Measurements from ENCODE around the gene P2RX2.

The P2RX2 gene

GRCh38 chr12:132641811-132642650, 23.5 kb downstream of the P2RX2 start:
- no peak for DNase-seq

DNA sequence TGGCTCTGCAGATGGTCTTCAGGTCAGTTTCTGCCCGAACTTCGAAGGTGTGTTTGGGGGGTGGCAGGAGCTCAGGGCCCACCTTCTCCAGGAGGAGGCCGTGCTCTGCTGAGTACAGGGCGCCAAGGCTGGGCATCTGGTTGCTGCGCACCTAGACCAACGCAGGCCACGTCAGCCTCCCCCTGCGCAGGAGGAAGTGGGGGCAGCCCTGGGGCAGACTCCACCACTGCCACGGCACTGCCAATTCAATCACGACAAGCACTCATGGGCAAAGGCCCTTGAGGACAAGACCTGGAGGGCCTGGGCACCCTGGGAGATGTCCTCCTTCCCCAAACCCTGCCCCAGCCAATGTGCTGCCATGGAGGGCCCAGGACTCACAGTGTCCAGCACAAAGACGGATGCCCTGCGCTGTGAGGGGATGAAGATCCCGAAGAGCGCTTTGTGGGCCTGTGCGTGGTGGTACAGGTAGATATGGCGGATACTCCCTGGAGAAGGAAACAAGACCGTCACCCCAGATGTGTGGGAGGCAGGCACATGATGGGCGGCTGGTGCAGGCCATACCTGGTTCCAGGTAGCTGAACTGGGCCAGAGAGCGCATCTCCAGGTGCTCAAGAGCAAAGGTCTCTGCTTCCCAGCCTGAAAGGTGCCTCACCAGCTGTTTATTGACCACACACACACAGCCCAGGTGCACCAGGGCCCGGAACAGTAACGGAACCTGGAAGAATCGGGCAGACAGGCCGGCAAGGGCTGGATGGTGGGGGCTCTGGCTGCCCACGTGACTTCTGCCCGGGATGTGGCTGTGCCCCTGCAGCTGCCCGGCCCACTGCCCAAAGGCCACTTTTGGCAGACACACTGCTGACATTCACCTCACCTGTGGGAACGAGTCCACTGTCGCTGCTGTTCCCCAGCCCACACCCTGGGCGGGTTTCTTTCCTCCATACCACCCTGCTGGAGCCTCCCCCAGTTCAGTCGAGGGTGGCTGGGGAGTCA, 24.6 kb downstream of the P2RX2 start:
- no peak for DNase-seq

DNA sequence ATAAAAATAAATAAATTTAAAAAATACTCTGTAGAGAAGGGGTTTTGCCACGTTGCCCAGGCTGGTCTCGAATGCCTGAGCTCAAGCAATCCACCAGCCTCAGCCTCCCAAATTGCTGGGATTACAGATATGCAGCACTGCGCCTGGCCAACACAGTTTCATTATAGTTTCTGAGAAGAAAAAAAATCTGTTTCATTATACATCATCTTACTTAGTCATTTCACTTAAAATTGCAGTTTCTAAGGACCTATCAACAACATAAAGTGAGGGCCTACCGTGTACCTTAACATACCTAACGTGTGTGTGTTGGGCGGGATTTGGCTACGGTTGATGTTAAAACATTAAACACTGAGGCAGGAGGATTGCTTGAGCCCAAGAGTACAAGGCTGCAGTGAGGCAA, 28.3 kb downstream of the P2RX2 start:
- no peak for DNase-seq

DNA sequence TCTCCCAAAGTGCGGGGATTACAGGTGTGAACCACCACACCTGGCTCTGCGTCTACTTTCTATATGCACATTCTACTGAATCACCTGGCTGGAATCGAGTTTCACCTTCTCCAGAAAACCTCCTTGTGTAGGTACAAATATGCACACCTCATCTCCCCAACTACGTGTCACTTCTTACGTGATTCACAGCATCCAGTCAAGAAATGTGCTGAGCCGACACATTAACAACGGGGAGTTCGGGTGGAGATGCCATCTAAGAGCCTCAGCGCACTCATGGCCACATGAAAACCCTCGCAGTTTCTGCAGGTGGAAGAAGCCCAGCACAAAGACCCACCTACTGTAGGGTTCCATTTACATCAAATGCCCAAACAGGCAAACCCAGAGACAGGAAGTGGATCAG, 29.3 kb downstream of the P2RX2 start:
- no peak for DNase-seq

DNA sequence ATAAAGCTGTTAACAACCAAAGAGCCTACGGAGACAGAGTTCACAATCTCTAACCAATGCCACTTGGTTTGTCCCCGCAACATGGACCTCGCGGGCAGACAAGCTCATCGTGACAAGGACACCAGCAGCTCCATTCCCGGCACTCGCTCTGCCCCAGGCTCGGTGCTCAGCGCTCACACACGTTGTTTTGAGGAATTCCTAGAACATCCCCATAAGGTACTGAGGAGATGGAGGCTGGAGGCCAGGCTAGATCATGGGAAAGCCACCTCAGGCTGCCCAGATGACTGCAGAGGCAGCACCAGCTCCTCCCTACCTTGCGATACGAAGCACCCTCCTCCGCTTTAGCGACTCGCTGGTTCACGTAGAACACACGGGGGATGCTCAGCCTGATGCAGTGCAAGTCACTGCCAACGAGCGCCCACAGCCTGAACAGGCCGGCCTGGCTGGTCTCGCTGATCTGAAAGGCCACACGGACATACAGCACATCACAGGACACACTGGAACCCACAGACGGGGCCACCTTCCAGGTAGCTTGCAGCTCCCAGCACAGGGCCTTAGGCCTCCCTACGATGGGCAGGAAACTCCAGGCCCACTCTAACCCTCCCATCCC, 30.1 kb downstream of the P2RX2 start:
- no peak for DNase-seq

DNA sequence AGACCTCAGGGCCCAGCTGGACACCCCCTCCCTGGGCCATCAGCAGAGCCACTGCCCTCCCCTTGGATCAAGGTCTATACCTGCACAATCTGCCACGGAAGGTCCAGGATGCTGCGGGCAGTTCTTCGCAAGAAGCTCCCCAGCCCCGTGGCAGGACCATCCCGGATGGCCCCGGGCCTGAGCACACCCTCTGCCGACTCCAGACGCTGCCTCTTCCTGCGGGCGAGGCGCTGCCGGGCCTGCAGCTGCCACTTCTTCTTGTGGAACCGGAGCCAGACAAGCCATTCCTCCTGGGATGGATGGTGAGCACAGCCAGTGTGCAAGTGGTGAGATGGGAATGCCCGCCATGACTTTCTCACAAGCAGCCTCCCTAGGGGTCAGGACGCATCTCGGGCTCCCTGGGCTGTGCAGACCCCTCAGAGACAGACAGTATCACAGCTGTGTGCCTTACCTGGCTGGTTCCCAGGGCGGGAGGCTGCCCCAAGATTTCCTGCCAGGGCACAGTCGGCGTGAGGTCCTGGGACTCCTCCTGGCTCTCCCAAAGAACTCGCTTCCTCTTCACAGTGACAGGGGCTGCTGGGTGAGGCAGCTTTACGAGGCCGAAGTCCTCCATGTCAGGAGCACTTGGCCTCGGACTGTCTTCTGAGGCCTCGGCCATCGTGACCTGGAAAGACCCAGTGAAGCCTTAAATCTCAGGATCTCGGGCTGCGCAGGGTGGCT, 30.8 kb downstream of the P2RX2 start:
- DNase-seq: no peak

GRCh38 chr12:132651444-132652100, 33.0 kb downstream of the P2RX2 start:
- no peak for DNase-seq

- no peak for DNase-seq
Measured at GRCh38 chr12:132653567-132654290, 35.2 kb downstream of the P2RX2 start.

DNA sequence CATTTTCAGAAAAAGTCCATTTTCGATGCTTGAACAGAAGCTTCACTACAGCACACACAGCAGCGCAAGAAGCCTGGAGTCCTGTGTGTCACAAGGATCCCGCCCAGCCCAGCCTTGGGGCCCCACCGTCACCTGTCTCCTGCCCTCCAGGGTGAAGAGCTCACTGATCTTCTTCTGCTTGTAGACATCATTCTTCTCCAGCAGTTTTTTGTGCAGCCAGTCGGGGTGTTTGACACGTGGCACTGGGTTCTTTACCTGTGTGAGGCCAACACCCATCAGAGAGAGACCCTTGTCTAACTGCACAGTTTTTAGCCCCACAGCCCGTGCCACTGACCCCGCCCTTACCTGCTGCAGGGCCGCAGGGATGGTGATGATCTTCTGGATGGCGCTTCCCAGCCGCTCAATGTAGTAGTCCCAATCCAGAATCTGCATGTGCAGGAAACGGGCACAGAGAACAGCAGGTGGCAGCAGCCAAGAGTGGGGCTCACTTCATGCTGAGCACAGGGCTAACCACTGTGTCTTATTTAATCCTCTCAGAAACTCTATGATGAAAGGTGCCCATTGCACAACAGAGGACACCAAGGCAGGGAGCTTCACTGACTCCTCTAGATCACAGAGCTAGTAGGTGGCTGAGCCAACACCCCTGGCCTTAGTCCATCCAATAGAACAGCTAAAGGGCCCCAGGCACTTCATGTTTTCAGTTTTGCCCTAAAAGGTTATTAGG, 38.6 kb downstream of the P2RX2 start:
- DNase-seq: no peak

GRCh38 chr12:132658149-132658894, 39.7 kb downstream of the P2RX2 start:
- no peak for DNase-seq

- DNase-seq: no peak
Measured at GRCh38 chr12:132659146-132659545, 40.6 kb downstream of the P2RX2 start.

DNA sequence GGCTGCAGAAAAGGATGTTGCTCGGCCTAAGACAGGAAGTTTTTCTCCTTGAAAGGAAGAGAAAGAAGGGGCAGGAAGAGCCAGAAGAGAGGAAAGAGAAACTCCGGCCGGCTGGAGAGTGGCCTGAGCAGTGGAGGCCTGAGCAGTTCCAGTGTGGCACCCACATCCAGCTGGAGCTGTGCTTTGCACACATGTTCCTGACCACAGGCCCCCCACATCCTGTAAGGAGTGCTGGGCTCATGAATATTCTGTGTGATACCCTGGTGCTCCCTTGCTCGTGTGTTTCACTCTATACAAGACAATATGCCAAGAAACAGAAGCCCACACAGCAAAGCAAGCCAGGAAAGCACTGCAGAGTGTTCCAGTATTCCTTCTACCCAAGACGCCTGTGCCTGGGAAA, 41.5 kb downstream of the P2RX2 start:
- no peak for DNase-seq

DNA sequence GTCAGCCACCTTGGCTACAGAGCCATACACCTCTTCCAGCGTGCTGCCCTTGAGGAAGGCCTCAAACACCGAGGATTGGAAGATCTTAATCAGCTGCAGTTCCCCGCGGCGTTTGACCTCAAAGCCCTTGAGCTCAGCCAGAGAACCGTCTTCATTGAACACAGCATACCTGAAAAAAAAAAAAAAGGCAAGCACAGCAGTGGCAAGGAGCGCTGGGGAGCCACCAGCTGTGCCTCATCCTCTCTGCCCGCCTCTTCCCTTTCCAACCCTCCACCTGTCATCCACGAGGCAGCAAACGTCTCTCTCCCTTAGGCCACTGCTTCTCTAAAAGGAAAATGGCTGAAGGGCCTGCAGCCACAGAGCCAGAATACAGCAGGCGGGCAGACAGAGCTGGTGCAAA, 42.4 kb downstream of the P2RX2 start:
- DNase-seq: no peak

- DNase-seq: no peak
Measured at GRCh38 chr12:132661972-132662371, 43.4 kb downstream of the P2RX2 start.

- no peak for DNase-seq
Measured at GRCh38 chr12:132662901-132663755, 44.6 kb downstream of the P2RX2 start.

- no peak for DNase-seq
Measured at GRCh38 chr12:132664206-132665148, 45.9 kb downstream of the P2RX2 start.

- no peak for DNase-seq
Measured at GRCh38 chr12:132665149-132665491, 46.5 kb downstream of the P2RX2 start.

DNA sequence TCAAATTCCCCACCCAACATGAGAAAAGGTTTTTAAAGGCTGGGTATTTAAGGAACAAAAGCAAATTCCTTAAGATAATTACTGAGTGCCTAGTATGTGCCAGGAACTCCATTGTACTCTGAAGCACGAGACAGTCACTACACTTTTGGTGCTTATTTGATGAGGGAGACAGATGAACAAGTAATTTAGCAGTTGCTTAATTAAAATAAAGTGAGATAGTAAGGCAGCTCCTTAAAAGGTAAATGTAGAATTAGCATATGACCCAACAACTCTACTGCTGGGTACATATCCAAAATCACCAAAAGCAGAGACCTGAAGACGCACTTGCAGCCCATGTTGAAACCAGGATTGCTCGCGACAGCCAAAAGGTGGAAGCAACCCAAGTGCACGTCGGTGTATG, 47.2 kb downstream of the P2RX2 start:
- no peak for DNase-seq
